Measurements from ENCODE around the gene ATR.

Gene ATR

GRCh38 chr3:142495103-142495502 is 83.4 kb downstream of the ATR start:
- Histone ChIP-seq H2BK5ac (ENCODE audit: low read depth, low read length, poor library complexity) (no peak overlapping the region), H3K18ac (ENCODE audit: low read length) (no peak overlapping the region), H3K4me1 (ENCODE audit: control insufficient read depth in 1 of 2, insufficient read depth in 2 of 2, low read length in 2 of 2) (no peaks in the 10 kb centered on the region), H3K79me2 (ENCODE audit: control insufficient read depth, insufficient read depth, low read length, poor library complexity) (no peaks in the 10 kb centered on the region), H3K4me2 (ENCODE audit: low read length) (no peak overlapping the region), H3K4me3 (ENCODE audit: low read depth, low read length) (no peak overlapping the region), H3K14ac (ENCODE audit: low read length) (no peak overlapping the region), H3K9ac (ENCODE audit: low read length) (no peak overlapping the region), H2AK5ac (ENCODE audit: low read length) (no peak overlapping the region), H4K91ac (ENCODE audit: low read depth, low read length) (no peak overlapping the region), H3K9me3 (ENCODE audit: insufficient read depth, low read depth, low read length) (no peaks in the 10 kb centered on the region), H3K4ac (ENCODE audit: low read depth, low read length) (no peak overlapping the region), H3K23ac (ENCODE audit: low read length) (no peak overlapping the region), H4K12ac (ENCODE audit: low read depth, low read length) (no peak overlapping the region), H3K27ac (ENCODE audit: low read depth, low read length) (no peak overlapping the region), H2BK12ac (ENCODE audit: low read length) (no peak overlapping the region), H3K79me1 (ENCODE audit: low read length) (no peaks in the 10 kb centered on the region), H3K27me3 (ENCODE audit: insufficient read depth, low read length) (no peaks in the 10 kb centered on the region), H3K36me3 (ENCODE audit: control insufficient read depth in 1 of 2, insufficient read depth in 2 of 2, low read length in 2 of 2) (peaks cover 4 to 6% of the 10 kb centered on the region in 2 experiments), H4K8ac (ENCODE audit: low read depth, low read length) (no peak overlapping the region), H2AFZ (ENCODE audit: insufficient read depth, low read length, poor library complexity) (no peak overlapping the region), H2BK120ac (ENCODE audit: insufficient read depth, low read length, poor library complexity) (no peak overlapping the region)
- no peak for DNase-seq
- whole genome bisulfite sequencing (ENCODE audit: extremely low coverage, insufficient coverage, insufficient read length) = no CpG with 5 or more reads among the region's 3 CpGs

- H3K9ac ChIP-seq (ENCODE audit: low read length) = no peak overlapping the region
- no peak overlapping the region for H3K27ac ChIP-seq (ENCODE audit: low read depth, low read length)
- H3K4ac ChIP-seq (ENCODE audit: low read depth, low read length) = no peak overlapping the region
- no peak overlapping the region for H3K23ac ChIP-seq (ENCODE audit: low read length)
- H4K91ac ChIP-seq (ENCODE audit: low read depth, low read length) = no peak overlapping the region
- H2AK5ac ChIP-seq (ENCODE audit: low read length) = no peak overlapping the region
- no peak overlapping the region for H4K8ac ChIP-seq (ENCODE audit: low read depth, low read length)
- H3K4me1 ChIP-seq (ENCODE audit: control insufficient read depth in 1 of 2, insufficient read depth in 2 of 2, low read length in 2 of 2) = no peaks in the 10 kb centered on the region
- no peak overlapping the region for H2BK12ac ChIP-seq (ENCODE audit: low read length)
- H2BK120ac ChIP-seq (ENCODE audit: insufficient read depth, low read length, poor library complexity) = no peak overlapping the region
- no peak overlapping the region for H4K12ac ChIP-seq (ENCODE audit: low read depth, low read length)
- no peaks in the 10 kb centered on the region for H3K79me1 ChIP-seq (ENCODE audit: low read length)
- no peak overlapping the region for H2AFZ ChIP-seq (ENCODE audit: insufficient read depth, low read length, poor library complexity)
- H3K18ac ChIP-seq (ENCODE audit: low read length) = no peak overlapping the region
- H2BK5ac ChIP-seq (ENCODE audit: low read depth, low read length, poor library complexity) = no peak overlapping the region
- DNase-seq = no peak
- no peaks in the 10 kb centered on the region for H3K79me2 ChIP-seq (ENCODE audit: control insufficient read depth, insufficient read depth, low read length, poor library complexity)
- no peak overlapping the region for H3K14ac ChIP-seq (ENCODE audit: low read length)
- no peaks in the 10 kb centered on the region for H3K27me3 ChIP-seq (ENCODE audit: insufficient read depth, low read length)
- no peak overlapping the region for H3K4me3 ChIP-seq (ENCODE audit: low read depth, low read length)
- H3K4me2 ChIP-seq (ENCODE audit: low read length) = no peak overlapping the region
- H3K36me3 ChIP-seq (ENCODE audit: control insufficient read depth in 1 of 2, insufficient read depth in 2 of 2, low read length in 2 of 2) = peaks cover 3 to 4% of the 10 kb centered on the region in 2 experiments
- no CpG with 5 or more reads among the region's 2 CpGs for WGBS (ENCODE audit: extremely low coverage, insufficient coverage, insufficient read length)
- no peaks in the 10 kb centered on the region for H3K9me3 ChIP-seq (ENCODE audit: insufficient read depth, low read depth, low read length)
These were observed 86.3 kb downstream of the ATR start for GRCh38 chr3:142492184-142492583.

GRCh38 chr3:142489572-142490323 is 88.8 kb downstream of the ATR start:
- DNase-seq = no peak
- Histone ChIP-seq H3K79me1 (ENCODE audit: low read length) (no peaks in the 10 kb centered on the region), H3K14ac (ENCODE audit: low read length) (no peak overlapping the region), H4K12ac (ENCODE audit: low read depth, low read length) (no peak overlapping the region), H3K27ac (ENCODE audit: low read depth, low read length) (no peak overlapping the region), H2BK120ac (ENCODE audit: insufficient read depth, low read length, poor library complexity) (no peak overlapping the region), H3K79me2 (ENCODE audit: control insufficient read depth, insufficient read depth, low read length, poor library complexity) (no peaks in the 10 kb centered on the region), H3K9me3 (ENCODE audit: insufficient read depth, low read depth, low read length) (no peaks in the 10 kb centered on the region), H2BK5ac (ENCODE audit: low read depth, low read length, poor library complexity) (no peak overlapping the region), H3K23ac (ENCODE audit: low read length) (no peak overlapping the region), H4K8ac (ENCODE audit: low read depth, low read length) (no peak overlapping the region), H3K4ac (ENCODE audit: low read depth, low read length) (no peak overlapping the region), H2AK5ac (ENCODE audit: low read length) (no peak overlapping the region), H2AFZ (ENCODE audit: insufficient read depth, low read length, poor library complexity) (no peak overlapping the region), H3K4me1 (ENCODE audit: control insufficient read depth in 1 of 2, insufficient read depth in 2 of 2, low read length in 2 of 2) (no peaks in the 10 kb centered on the region), H3K18ac (ENCODE audit: low read length) (no peak overlapping the region), H4K91ac (ENCODE audit: low read depth, low read length) (no peak overlapping the region), H3K36me3 (ENCODE audit: control insufficient read depth in 1 of 2, insufficient read depth in 2 of 2, low read length in 2 of 2) (peaks cover 0 to 4% of the 10 kb centered on the region in 2 experiments), H3K4me3 (ENCODE audit: low read depth, low read length) (no peak overlapping the region), H3K9ac (ENCODE audit: low read length) (no peak overlapping the region), H3K27me3 (ENCODE audit: insufficient read depth, low read length) (no peaks in the 10 kb centered on the region), H3K4me2 (ENCODE audit: low read length) (no peak overlapping the region), H2BK12ac (ENCODE audit: low read length) (no peak overlapping the region)
- no CpG with 5 or more reads among the region's 5 CpGs for WGBS (ENCODE audit: extremely low coverage, insufficient coverage, insufficient read length)

- H3K27me3 ChIP-seq (ENCODE audit: insufficient read depth, low read length) = no peaks in the 10 kb centered on the region
- H3K4ac ChIP-seq (ENCODE audit: low read depth, low read length) = no peak overlapping the region
- no peak overlapping the region for H3K4me2 ChIP-seq (ENCODE audit: low read length)
- H4K91ac ChIP-seq (ENCODE audit: low read depth, low read length) = no peak overlapping the region
- no peak overlapping the region for H2BK5ac ChIP-seq (ENCODE audit: low read depth, low read length, poor library complexity)
- DNase-seq = no peak
- H4K8ac ChIP-seq (ENCODE audit: low read depth, low read length) = no peak overlapping the region
- WGBS (ENCODE audit: extremely low coverage, insufficient coverage, insufficient read length) = no CpG with 5 or more reads among the region's 4 CpGs
- no peak overlapping the region for H2AFZ ChIP-seq (ENCODE audit: insufficient read depth, low read length, poor library complexity)
- H3K79me1 ChIP-seq (ENCODE audit: low read length) = no peaks in the 10 kb centered on the region
- H3K9me3 ChIP-seq (ENCODE audit: insufficient read depth, low read depth, low read length) = peaks cover 5% of the 10 kb centered on the region
- no peak overlapping the region for H3K9ac ChIP-seq (ENCODE audit: low read length)
- H3K79me2 ChIP-seq (ENCODE audit: control insufficient read depth, insufficient read depth, low read length, poor library complexity) = no peaks in the 10 kb centered on the region
- H3K4me3 ChIP-seq (ENCODE audit: low read depth, low read length) = no peak overlapping the region
- H3K4me1 ChIP-seq (ENCODE audit: control insufficient read depth in 1 of 2, insufficient read depth in 2 of 2, low read length in 2 of 2) = no peaks in the 10 kb centered on the region
- no peak overlapping the region for H3K18ac ChIP-seq (ENCODE audit: low read length)
- no peak overlapping the region for H4K12ac ChIP-seq (ENCODE audit: low read depth, low read length)
- H2BK12ac ChIP-seq (ENCODE audit: low read length) = no peak overlapping the region
- peaks cover 10% of the 10 kb centered on the region in 2 experiments for H3K36me3 ChIP-seq (ENCODE audit: control insufficient read depth in 1 of 2, insufficient read depth in 2 of 2, low read length in 2 of 2)
- H2AK5ac ChIP-seq (ENCODE audit: low read length) = no peak overlapping the region
- H3K23ac ChIP-seq (ENCODE audit: low read length) = no peak overlapping the region
- no peak overlapping the region for H3K27ac ChIP-seq (ENCODE audit: low read depth, low read length)
- H3K14ac ChIP-seq (ENCODE audit: low read length) = no peak overlapping the region
- H2BK120ac ChIP-seq (ENCODE audit: insufficient read depth, low read length, poor library complexity) = no peak overlapping the region
These were observed 93.6 kb downstream of the ATR start for GRCh38 chr3:142484912-142485435.

All from trophoblast cell (in vitro differentiated cells and primary cell).